ENCODE measurements around the gene RAB40B. TPM values are rescaled to one million over a fixed set of nuclear protein-coding genes. Genes with fewer than 3 reads are reported as not detected.

RAB40B gene
- total RNA-seq, 1 experiment from 2014 or later = 6.3 TPM

GRCh38 chr17:82691714-82692113 lies 6.8 kb downstream of the RAB40B start:
- peaks cover 9% of the 10 kb centered on the region for H3K9me3 Mint-ChIP-seq (ENCODE audit: unreplicated experiment)
- DNase-seq (ENCODE audit: unreplicated experiment) = no peak
- peaks cover 7% of the 10 kb centered on the region for H3K4me1 Mint-ChIP-seq (ENCODE audit: insufficient read depth, unreplicated experiment)
- H3K4me3 Mint-ChIP-seq (ENCODE audit: unreplicated experiment) = no peak overlapping the region
- no peak for TF ChIP-seq CTCF (IDR thresholded peaks at IDR 0.05; ENCODE audit: unreplicated experiment)
- intact Hi-C loops (cut with micrococcal nuclease) = no loop called here
- H3K36me3 Mint-ChIP-seq (ENCODE audit: insufficient read depth, unreplicated experiment) = peaks cover 25% of the 10 kb centered on the region
- ChIA-PET CTCF (interaction anchor here (0.6 kb wide), 1 partner anchor 380 kb away, joined by 3 read pairs; no protein-coding TSS in a partner anchor), POLR2A (interaction anchor here (0.6 kb wide), 1 partner anchor 179 kb away, joined by 4 read pairs; no protein-coding TSS in a partner anchor)
- no TSS peak for BruUV-seq (replicated peaks)
- H3K27ac Mint-ChIP-seq (ENCODE audit: low read depth, unreplicated experiment) = no peak overlapping the region
- H3K27me3 Mint-ChIP-seq (ENCODE audit: insufficient read depth, unreplicated experiment) = no peaks in the 10 kb centered on the region

- Mint-ChIP-seq H3K4me1 (ENCODE audit: insufficient read depth, unreplicated experiment) (peaks cover 7% of the 10 kb centered on the region), H3K27me3 (ENCODE audit: insufficient read depth, unreplicated experiment) (no peaks in the 10 kb centered on the region), H3K36me3 (ENCODE audit: insufficient read depth, unreplicated experiment) (peaks cover 25% of the 10 kb centered on the region), H3K4me3 (ENCODE audit: unreplicated experiment) (no peak overlapping the region), H3K9me3 (ENCODE audit: unreplicated experiment) (peaks cover 9% of the 10 kb centered on the region), H3K27ac (ENCODE audit: low read depth, unreplicated experiment) (no peak overlapping the region)
- TF ChIP-seq CTCF (IDR thresholded peaks at IDR 0.05; ENCODE audit: unreplicated experiment) = no peak
- DNase-seq (ENCODE audit: unreplicated experiment) = no peak
- POLR2A ChIA-PET = interaction anchor here (0.6 kb wide), 1 partner anchor 25 kb away, joined by 3 read pairs; no protein-coding TSS in a partner anchor
- no TSS peak for BruUV-seq (replicated peaks)
- CTCF ChIA-PET = interaction anchor here (0.6 kb wide), 1 partner anchor 380 kb away, joined by 3 read pairs; no protein-coding TSS in a partner anchor
- intact Hi-C loops (cut with micrococcal nuclease) = no loop called here
Measured at GRCh38 chr17:82690786-82691489, 7.6 kb downstream of the RAB40B start.

- no TSS peak for BruUV-seq (replicated peaks)
- no peak for TF ChIP-seq CTCF (IDR thresholded peaks at IDR 0.05; ENCODE audit: unreplicated experiment)
- ChIA-PET POLR2A (interaction anchor here (0.7 kb wide), 1 partner anchor 10 kb away, joined by 4 read pairs; the partner anchor contains the start of gene RAB40B), CTCF (no interaction called here)
- Mint-ChIP-seq H3K36me3 (ENCODE audit: insufficient read depth, unreplicated experiment) (peaks cover 13% of the 10 kb centered on the region), H3K27ac (ENCODE audit: low read depth, unreplicated experiment) (no peak overlapping the region), H3K4me3 (ENCODE audit: unreplicated experiment) (no peak overlapping the region), H3K27me3 (ENCODE audit: insufficient read depth, unreplicated experiment) (no peaks in the 10 kb centered on the region), H3K4me1 (ENCODE audit: insufficient read depth, unreplicated experiment) (peaks cover 7% of the 10 kb centered on the region), H3K9me3 (ENCODE audit: unreplicated experiment) (no peaks in the 10 kb centered on the region)
- intact Hi-C loops (cut with micrococcal nuclease) = no loop called here
- DNase-seq (ENCODE audit: unreplicated experiment) = no peak
Measured at GRCh38 chr17:82689077-82689476, 9.4 kb downstream of the RAB40B start.

GRCh38 chr17:82687871-82688270 lies 10.6 kb downstream of the RAB40B start:
- H3K4me1 Mint-ChIP-seq (ENCODE audit: insufficient read depth, unreplicated experiment) = peaks cover 7% of the 10 kb centered on the region
- no peak overlapping the region for H3K27ac Mint-ChIP-seq (ENCODE audit: low read depth, unreplicated experiment)

More at GRCh38 chr17:82687871-82688270, 10.6 kb downstream of the RAB40B start:
- Mint-ChIP-seq H3K27me3 (ENCODE audit: insufficient read depth, unreplicated experiment) (no peaks in the 10 kb centered on the region), H3K36me3 (ENCODE audit: insufficient read depth, unreplicated experiment) (peaks cover 8% of the 10 kb centered on the region), H3K9me3 (ENCODE audit: unreplicated experiment) (no peaks in the 10 kb centered on the region), H3K4me3 (ENCODE audit: unreplicated experiment) (no peak overlapping the region)
- DNase-seq (ENCODE audit: unreplicated experiment) = no peak
- POLR2A ChIA-PET = interaction anchor here (1.1 kb wide), 1 partner anchor 10 kb away, joined by 3 read pairs; no protein-coding TSS in a partner anchor
- no TSS peak for BruUV-seq (replicated peaks)
- CTCF ChIA-PET = no interaction called here
- intact Hi-C loops (cut with micrococcal nuclease) = no loop called here
- TF ChIP-seq CTCF (IDR thresholded peaks at IDR 0.05; ENCODE audit: unreplicated experiment) = no peak
